SK-N-SH (cell line): Measurements from ENCODE around the gene FOXF1. TPM values are rescaled to one million over a fixed set of nuclear protein-coding genes. Genes with fewer than 3 reads are reported as not detected.

Source experiments
- CTCF ChIA-PET: fragments of 300-600, 350-600 bp; formaldehyde crosslinking; extraction: SDS; loops from one replicate; lab custom pipeline; 2021; lab: Yijun Ruan, JAX
- POLR2A ChIA-PET: fragments of 350-600 bp; sonication (Branson Sonifier 250); formaldehyde crosslinking; extraction: SDS; loops from one replicate; lab custom pipeline; 2020; ENCODE audit warnings: antibody characterized with exemption, inconsistent platforms; lab: Yijun Ruan, JAX
- DNase-seq: peaks from one replicate; pipeline ENCODE4 v3.0.0; 2012
- H2AFZ ChIP-seq: fragments of 200-600 bp; sonication (generic); 2 replicates; pipeline ENCODE4 v1.8.1; 2016; ENCODE audit warnings: antibody characterized with exemption, mild to moderate bottlenecking, low read depth
- H3F3A ChIP-seq: fragments of 200-600 bp; sonication (generic); replicated peaks from 2 replicates; pipeline ENCODE3; 2016; ENCODE audit warnings: antibody characterized with exemption, mild to moderate bottlenecking; ENCODE audit not compliant: insufficient read depth
- H3K27ac ChIP-seq, 2 experiments: fragments of 200-500 bp in 1 of 2; fragments of 200-600 bp in 1 of 2; sonication (Bioruptor generic) in 1 of 2; sonication (generic), shearing (Covaris generic) in 1 of 2; 2 replicates each; pipeline versions ENCODE4 v1.5.1 to v1.6.1; 2014 to 2016; ENCODE audit warnings: low read depth in 2 of 2, inconsistent platforms in 1 of 2, low read length in 1 of 2, mild to moderate bottlenecking in 1 of 2, mixed read lengths in 1 of 2
- H3K27me3 ChIP-seq: fragments of 200-600 bp; sonication (generic), shearing (Covaris generic); 2 replicates; pipeline ENCODE4 v1.6.1; 2016; ENCODE audit warnings: mixed run types; ENCODE audit not compliant: insufficient read depth
- H3K36me3 ChIP-seq, 2 experiments: fragments of 200-500 bp in 1 of 2; fragments of 200-600 bp in 1 of 2; sonication (Bioruptor generic) in 1 of 2; sonication (generic) in 1 of 2; replicated peaks in 1 of 2; 2 replicates each; pipeline versions ENCODE3 to v1.5.1; 2014 to 2016; ENCODE audit warnings: low read length in 1 of 2, mild to moderate bottlenecking in 1 of 2; ENCODE audit not compliant: insufficient read depth in 2 of 2, control insufficient read depth in 1 of 2
- H3K4me1 ChIP-seq, 2 experiments: fragments of 200-500 bp in 1 of 2; fragments of 200-600 bp in 1 of 2; sonication (Bioruptor generic) in 1 of 2; sonication (generic), shearing (Covaris generic) in 1 of 2; 2 replicates each; pipeline versions ENCODE4 v1.5.1 to v1.6.1; 2014 to 2016; ENCODE audit warnings: low read depth in 1 of 2, low read length in 1 of 2, mixed run types in 1 of 2; ENCODE audit not compliant: insufficient read depth in 2 of 2, control insufficient read depth in 1 of 2
- H3K4me2 ChIP-seq: fragments of 200-600 bp; sonication (generic), shearing (Covaris generic); 2 replicates; pipeline ENCODE4 v1.6.1; 2017; ENCODE audit warnings: mixed run types
- H3K4me3 ChIP-seq, 2 experiments: fragments of 200-500 bp in 1 of 2; fragments of 200-600 bp in 1 of 2; sonication (Bioruptor generic) in 1 of 2; sonication (generic), shearing (Covaris generic) in 1 of 2; 2 replicates each; pipeline versions ENCODE4 v1.5.1 to v1.8.1; 2014 to 2016; ENCODE audit warnings: low read depth in 2 of 2, inconsistent platforms in 1 of 2, low read length in 1 of 2, mild to moderate bottlenecking in 1 of 2, mixed read lengths in 1 of 2, moderate library complexity in 1 of 2
- H3K79me2 ChIP-seq: fragments of 200-600 bp; sonication (generic); 2 replicates; pipeline ENCODE4 v1.8.1; 2017; ENCODE audit warnings: mild to moderate bottlenecking; ENCODE audit not compliant: insufficient read depth
- H3K9ac ChIP-seq: fragments of 200-600 bp; sonication (generic); 2 replicates; pipeline ENCODE4 v1.6.1; 2017; ENCODE audit warnings: mixed run types
- H3K9me2 ChIP-seq: fragments of 200-600 bp; sonication (generic); 2 replicates; pipeline ENCODE4 v1.6.1; 2017; ENCODE audit warnings: mixed run types
- H3K9me3 ChIP-seq: fragments of 200-600 bp; sonication (generic); 2 replicates; pipeline ENCODE4 v1.6.1; 2017; ENCODE audit warnings: mixed run types, mild to moderate bottlenecking, moderate library complexity
- H4K20me1 ChIP-seq: fragments of 200-600 bp; sonication (generic); 2 replicates; pipeline ENCODE4 v1.6.1; 2017; ENCODE audit warnings: mild to moderate bottlenecking, mixed run types; ENCODE audit not compliant: insufficient read depth
- CHD2 ChIP-seq: fragments of 150-350 bp; IDR thresholded peaks from 2 replicates; pipeline ENCODE4 v1.6.1; 2018; ENCODE audit warnings: low read length; ENCODE audit not compliant: partially characterized antibody
- ELF1 ChIP-seq: IDR thresholded peaks from 2 replicates; pipeline ENCODE4 v1.4.0; 2012
- EP300 ChIP-seq, 2 experiments: IDR thresholded peaks; 2 replicates each; pipeline versions ENCODE4 v1.4.0 to v1.6.1; 2012; ENCODE audit warnings: borderline replicate concordance in 1 of 2, low read depth in 1 of 2, low read length in 1 of 2
- EZH2phosphoT487 ChIP-seq: fragments of 200-600 bp; sonication (generic); IDR thresholded peaks from 2 replicates; pipeline ENCODE4 v1.6.1; 2017; ENCODE audit warnings: low read depth, mixed run types, mild to moderate bottlenecking, antibody characterized with exemption, moderate library complexity, borderline replicate concordance
- FOXJ3 ChIP-seq: sonication (generic); formaldehyde crosslinking; IDR thresholded peaks from 2 replicates; pipeline ENCODE4 v1.5.1; 2020; ENCODE audit warnings: mild to moderate bottlenecking, missing genetic modification reagents
- FOXM1 ChIP-seq: IDR thresholded peaks from 2 replicates; pipeline ENCODE4 v1.4.0; 2012; ENCODE audit warnings: low read depth, mild to moderate bottlenecking
- MXI1 ChIP-seq: IDR thresholded peaks from 2 replicates; pipeline ENCODE4 v1.6.1; 2012; ENCODE audit warnings: mild to moderate bottlenecking, low read depth, low read length, improper control_type of control experiment
- POLR2AphosphoS5 ChIP-seq: IDR thresholded peaks from 2 replicates; pipeline ENCODE4 v1.6.1; 2012; ENCODE audit warnings: low read depth, low read length
- RFX5 ChIP-seq: IDR thresholded peaks from 2 replicates; pipeline ENCODE4 v1.6.1; 2012; ENCODE audit warnings: mild to moderate bottlenecking, improper control_type of control experiment, low read length
- SMC3 ChIP-seq: IDR thresholded peaks from 2 replicates; pipeline ENCODE4 v1.6.1; 2012; ENCODE audit warnings: low read depth, low read length, improper control_type of control experiment
- TCF12 ChIP-seq: IDR thresholded peaks from 2 replicates; pipeline ENCODE4 v1.4.0; 2012
- YY1 ChIP-seq: IDR thresholded peaks from 2 replicates; pipeline ENCODE4 v1.4.0; 2012; ENCODE audit warnings: low read depth, mild to moderate bottlenecking
- WGBS: methylation state at CpG from one replicate; pipeline ENCODE4 v1.1.6; 2017; ENCODE audit warnings: low lambda C conversion rate; 5-methylcytosine and 5-hydroxymethylcytosine counted together
- polyA plus RNA-seq, 3 experiments: library from polyadenylated mRNA; depleted of rRNA; stranded (reverse); fragments of >200 nt; gene quantifications; 2 replicates each; pipeline ENCODE4 v1.2.3, GENCODE V29; 2012
- TF ChIP-seq, protein P1 (sequence below): IDR thresholded peaks from 2 replicates; pipeline ENCODE4 v1.4.0; 2012; ENCODE audit warnings: low read depth
- TF ChIP-seq, protein P2 (sequence below): IDR thresholded peaks from 2 replicates; pipeline ENCODE4; 2012
- TF ChIP-seq, protein P3 (sequence below): fragments of 150-350 bp; IDR thresholded peaks from 2 replicates; pipeline ENCODE4 v1.6.1; 2017; ENCODE audit warnings: antibody characterized with exemption, low read length, low read depth, borderline replicate concordance

The FOXF1 gene
- polyA plus RNA-seq, 1 of the 3 experiments (the other 2 are of a cell fraction) = 0.02 TPM

DNA sequence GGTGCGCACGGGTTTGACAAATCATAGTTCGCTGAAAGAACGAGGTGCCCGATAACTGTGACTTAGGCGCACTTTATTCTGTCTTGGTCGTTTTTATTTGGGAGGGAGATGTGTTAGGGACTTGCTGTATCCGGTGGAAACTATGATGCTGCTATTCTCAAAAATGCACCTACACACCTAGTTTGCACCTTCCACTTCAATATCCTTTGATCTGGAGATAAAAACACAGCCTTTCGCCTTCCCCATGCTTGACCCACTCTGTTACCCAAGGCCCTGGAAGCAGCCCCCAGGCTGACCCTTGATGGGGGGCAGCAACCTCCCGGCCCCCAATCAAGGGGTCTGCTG lies 15.0 kb upstream of the FOXF1 start:
- no peaks in the 10 kb centered on the region for H3K9me2 ChIP-seq
- no peaks in the 10 kb centered on the region for H4K20me1 ChIP-seq
- H3K27me3 ChIP-seq = peaks cover 97% of the 10 kb centered on the region

DNA sequence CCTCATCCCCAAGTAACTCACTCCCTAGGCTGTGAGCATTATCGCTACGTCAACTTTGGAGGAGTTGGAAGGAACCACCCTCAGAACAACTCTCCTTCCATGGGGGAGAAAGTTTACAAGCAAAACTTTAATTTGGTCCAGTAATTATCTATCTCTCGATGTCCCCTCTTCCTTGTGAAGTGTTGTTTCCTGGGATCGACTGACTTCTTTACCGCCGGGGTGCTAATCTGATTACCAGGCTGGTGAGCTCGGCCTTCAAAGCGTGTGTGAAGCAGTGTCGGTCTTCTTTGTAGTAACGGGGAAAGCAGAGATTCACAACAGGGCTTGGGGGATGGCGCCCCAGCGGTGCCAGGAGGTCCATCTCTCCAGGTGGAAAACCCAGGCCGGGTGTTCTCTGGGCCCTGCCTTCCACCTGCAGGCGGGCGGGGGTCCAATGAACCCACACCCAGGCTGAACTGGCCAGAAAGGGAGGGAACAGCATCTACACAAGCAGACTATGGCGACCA lies 14.5 kb upstream of the FOXF1 start:
- no peak for DNase-seq
- 3% methylated on average over 16 of the region's 16 CpGs for WGBS
- Histone ChIP-seq H3K79me2 (no peaks in the 10 kb centered on the region), H3K27me3 (peaks cover 97% of the 10 kb centered on the region), H3K9me2 (no peaks in the 10 kb centered on the region), H3K9me3 (no peaks in the 10 kb centered on the region), H3K4me3 (no peak overlapping the region), H3K36me3 (no peaks in the 10 kb centered on the region), H3K4me2 (no peak overlapping the region), H3F3A (no peaks in the 10 kb centered on the region), H2AFZ (no peak overlapping the region), H3K9ac (no peak overlapping the region), H3K4me1 (no peaks in the 10 kb centered on the region), H4K20me1 (0 out of 2 replicates have a peak, but pooled peaks cover 3% of the 10 kb centered on the region), H3K27ac (no peak overlapping the region)
- TF ChIP-seq EP300 (IDR thresholded peaks at IDR 0.05; ENCODE audit: borderline replicate concordance in 1 of 2, low read depth in 1 of 2, low read length in 1 of 2) (no peak), TCF12 (no peak), EZH2phosphoT487 (no peak), MXI1 (no peak), CHD2 (no peak), SMC3 (no peak), FOXM1 (no peak), FOXJ3 (CRISPR knock-in tag) (no peak), ELF1 (no peak), POLR2AphosphoS5 (no peak)
- TF ChIP-seq, protein P1, sequence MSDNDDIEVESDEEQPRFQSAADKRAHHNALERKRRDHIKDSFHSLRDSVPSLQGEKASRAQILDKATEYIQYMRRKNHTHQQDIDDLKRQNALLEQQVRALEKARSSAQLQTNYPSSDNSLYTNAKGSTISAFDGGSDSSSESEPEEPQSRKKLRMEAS = no peak
- TF ChIP-seq, protein P2, sequence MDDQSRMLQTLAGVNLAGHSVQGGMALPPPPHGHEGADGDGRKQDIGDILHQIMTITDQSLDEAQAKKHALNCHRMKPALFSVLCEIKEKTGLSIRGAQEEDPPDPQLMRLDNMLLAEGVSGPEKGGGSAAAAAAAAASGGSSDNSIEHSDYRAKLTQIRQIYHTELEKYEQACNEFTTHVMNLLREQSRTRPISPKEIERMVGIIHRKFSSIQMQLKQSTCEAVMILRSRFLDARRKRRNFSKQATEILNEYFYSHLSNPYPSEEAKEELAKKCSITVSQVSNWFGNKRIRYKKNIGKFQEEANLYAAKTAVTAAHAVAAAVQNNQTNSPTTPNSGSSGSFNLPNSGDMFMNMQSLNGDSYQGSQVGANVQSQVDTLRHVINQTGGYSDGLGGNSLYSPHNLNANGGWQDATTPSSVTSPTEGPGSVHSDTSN = no peak
- TF ChIP-seq, protein P3, sequence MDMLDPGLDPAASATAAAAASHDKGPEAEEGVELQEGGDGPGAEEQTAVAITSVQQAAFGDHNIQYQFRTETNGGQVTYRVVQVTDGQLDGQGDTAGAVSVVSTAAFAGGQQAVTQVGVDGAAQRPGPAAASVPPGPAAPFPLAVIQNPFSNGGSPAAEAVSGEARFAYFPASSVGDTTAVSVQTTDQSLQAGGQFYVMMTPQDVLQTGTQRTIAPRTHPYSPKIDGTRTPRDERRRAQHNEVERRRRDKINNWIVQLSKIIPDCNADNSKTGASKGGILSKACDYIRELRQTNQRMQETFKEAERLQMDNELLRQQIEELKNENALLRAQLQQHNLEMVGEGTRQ = no peak
- ChIA-PET CTCF (no interaction called here), POLR2A (no interaction called here)

More for the DNA sequence above, 15.0 kb upstream of the FOXF1 start:
- no peak overlapping the region for H3K4me2 ChIP-seq
- no peak overlapping the region for H3K9ac ChIP-seq
- H3K9me3 ChIP-seq = no peaks in the 10 kb centered on the region
- no peak overlapping the region for H2AFZ ChIP-seq
- POLR2A ChIA-PET = no interaction called here
- 18% methylated on average over 10 of the region's 10 CpGs for WGBS
- H3K36me3 ChIP-seq = no peaks in the 10 kb centered on the region
- DNase-seq = no peak
- TF ChIP-seq RFX5 (no peak), YY1 (no peak)
- no peaks in the 10 kb centered on the region for H3F3A ChIP-seq
- CTCF ChIA-PET = no interaction called here
- H3K79me2 ChIP-seq = no peaks in the 10 kb centered on the region
- H3K4me3 ChIP-seq = no peak overlapping the region
- no peak overlapping the region for H3K27ac ChIP-seq
- H3K4me1 ChIP-seq = no peaks in the 10 kb centered on the region
